ENCODE measurements around the gene ING4. TPM values are rescaled to one million over a fixed set of nuclear protein-coding genes. Genes with fewer than 3 reads are reported as not detected.
A peak's percentile ranks its signal among the peaks of the same experiment; 100 is the strongest.

ING4 gene
- total RNA-seq, 1 experiment from 2014 or later = 20.1 TPM

GRCh38 chr12:6688543-6688998, 25.7 kb upstream of the ING4 start:
- no peak overlapping the region for H4K8ac ChIP-seq (replicated peaks; ENCODE audit: insufficient read length, low read depth, low read length)
- no peaks in the 10 kb centered on the region for H4K20me1 ChIP-seq (ENCODE audit: control insufficient read depth, insufficient read depth, insufficient read length)
- no peak overlapping the region for H3K4ac ChIP-seq (ENCODE audit: low read depth, low read length)
- H3K23me2 ChIP-seq (ENCODE audit: insufficient read length, low read depth, low read length, poor library complexity, severe bottlenecking) = peaks cover 8% of the 10 kb centered on the region
- Mint-ChIP-seq H3K4me3 (peak overlapping the region; percentile 94 to 97), H3K27ac (peak overlapping the region; percentile 96 to 98 (median 97); a peak in 6 of 7 replicates), H3K4me1 (peaks cover 14 to 27% of the 10 kb centered on the region in 2 experiments), H3K9me3 (no peaks in the 10 kb centered on the region), H3K36me3 (ENCODE audit: insufficient read depth in 1 of 3, low read depth in 3 of 3) (peaks cover 3 to 14% (median 13%) of the 10 kb centered on the region in 3 experiments; a peak in 4 of 7 replicates), H3K27me3 (ENCODE audit: low read depth) (peaks cover 3% of the 10 kb centered on the region)
- no peak overlapping the region for H3T11ph ChIP-seq (ENCODE audit: low read length)
- no peak for TF ChIP-seq CTCF (conservative IDR thresholded peaks at IDR 0.05)
- H3K14ac ChIP-seq (ENCODE audit: insufficient read depth, low read length) = peak overlapping the region; percentile 27
- H2BK5ac ChIP-seq (ENCODE audit: insufficient read length, low read length) = no peak overlapping the region
- no peak overlapping the region for H3K27ac ChIP-seq (ENCODE audit: insufficient read length, low read depth, low read length)
- peak overlapping the region; percentile 61 for H3K4me2 ChIP-seq (ENCODE audit: insufficient read depth, insufficient read length, low read length)
- peaks cover 3% of the 10 kb centered on the region for H3K79me1 ChIP-seq (ENCODE audit: insufficient read depth, low read depth, low read length, poor library complexity, severe bottlenecking)
- no peak overlapping the region for H2BK20ac ChIP-seq (ENCODE audit: low read depth, low read length, poor library complexity, severe bottlenecking)
- no peak overlapping the region for H4K5ac ChIP-seq (ENCODE audit: insufficient read length, low read depth, low read length)
- H4K91ac ChIP-seq (ENCODE audit: insufficient read length, low read depth, low read length) = no peak overlapping the region
- no peak overlapping the region for H2BK12ac ChIP-seq (ENCODE audit: insufficient read length, low read depth, low read length)
- H3K23ac ChIP-seq (ENCODE audit: insufficient read length, low read depth, low read length) = no peak overlapping the region
- no peak overlapping the region for H3K18ac ChIP-seq (ENCODE audit: insufficient read length, low read depth, low read length)
- H2AFZ ChIP-seq (ENCODE audit: low read length) = no peak overlapping the region
- DNase-seq = no peak
- H3K9ac ChIP-seq (ENCODE audit: extremely low read depth, insufficient read length, low read length) = peak overlapping the region; percentile 70
- H3K4me1 ChIP-seq (ENCODE audit: insufficient read depth, low read length) = no peaks in the 10 kb centered on the region
- H3K79me2 ChIP-seq (ENCODE audit: insufficient read depth, low read length) = peaks cover 21% of the 10 kb centered on the region; the same call in 1 of the 2 replicates
- no peak overlapping the region for H2BK15ac ChIP-seq (ENCODE audit: low read depth, low read length)
- no peak overlapping the region for H3K56ac ChIP-seq (ENCODE audit: insufficient read length, low read depth, low read length)
- no peak overlapping the region for H2BK120ac ChIP-seq (ENCODE audit: low read depth, low read length, poor library complexity, severe bottlenecking)
- H3K9me3 ChIP-seq (ENCODE audit: control insufficient read depth, low read depth, low read length) = no peaks in the 10 kb centered on the region
- no peak overlapping the region for H2AK5ac ChIP-seq (ENCODE audit: insufficient read length, low read length)
- no CpG with 5 or more reads among the region's 13 CpGs for WGBS (ENCODE audit: extremely low coverage, insufficient read length, low lambda C conversion rate)
- H3K27me3 ChIP-seq (ENCODE audit: insufficient read depth, low read length) = no peaks in the 10 kb centered on the region

All from H9 (cell line).